ENCODE measurements around the gene DEXI.

Gene DEXI

GRCh38 chr16:10895053-10895946 lies 47.0 kb downstream of the DEXI start:
- peaks cover 67 to 80% (median 71%) of the 10 kb centered on the region in 10 experiments for H3K4me1 ChIP-seq
- peaks cover 13 to 58% (median 40%) of the 10 kb centered on the region in 11 experiments; a peak in 17 of 22 replicates for H4K20me1 ChIP-seq
- peak overlapping the region; percentile 0 to 86 (median 60); a peak in 17 of 22 replicates for H3K4me2 ChIP-seq
- peaks cover 40 to 87% (median 75%) of the 10 kb centered on the region in 11 experiments for H3K36me3 ChIP-seq
- H3K4me3 ChIP-seq, result peak overlapping the region in 1 of 10 experiments; percentile 3; a peak in 2 of 20 replicates
- H3K27ac ChIP-seq, result peak overlapping the region in 2 of 11 experiments; percentile 29 to 48; a peak in 1 of 22 replicates
- H3K9ac ChIP-seq, result no peak overlapping the region
- H3K27me3 ChIP-seq, result no peaks in the 10 kb centered on the region
- TF ChIP-seq Cebpa-rat (IDR thresholded peaks at IDR 0.05), result no peak
- peaks cover 0 to 13% (median 0%) of the 10 kb centered on the region in 11 experiments; a peak in 5 of 22 replicates for H3K9me3 ChIP-seq (replicated peaks in 1 of 11)

- H3K27me3 ChIP-seq, result no peaks in the 10 kb centered on the region
- TF ChIP-seq Cebpa-rat (IDR thresholded peaks at IDR 0.05), result no peak
- H3K9ac ChIP-seq, result peak overlapping the region in 6 of 11 experiments; percentile 55 to 75 (median 66); a peak in 6 of 22 replicates
- H4K20me1 ChIP-seq, result peaks cover 13 to 56% (median 23%) of the 10 kb centered on the region in 11 experiments; a peak in 17 of 22 replicates
- peaks cover 0 to 13% (median 0%) of the 10 kb centered on the region in 11 experiments; a peak in 5 of 22 replicates for H3K9me3 ChIP-seq (replicated peaks in 1 of 11)
- H3K27ac ChIP-seq, result peak overlapping the region in 9 of 11 experiments; percentile 48 to 88 (median 84); a peak in 17 of 22 replicates
- no peak overlapping the region; a peak in 1 of 20 replicates for H3K4me3 ChIP-seq
- peak overlapping the region; percentile 92 to 98 (median 96) for H3K4me2 ChIP-seq
- peaks cover 92 to 100% (median 95%) of the 10 kb centered on the region in 10 experiments for H3K4me1 ChIP-seq
- H3K36me3 ChIP-seq, result peaks cover 15 to 83% (median 51%) of the 10 kb centered on the region in 11 experiments; a peak in 20 of 22 replicates
These were observed 49.4 kb downstream of the DEXI start for GRCh38 chr16:10892782-10893318.

- peaks cover 97 to 100% (median 99%) of the 10 kb centered on the region in 10 experiments for H3K4me1 ChIP-seq
- no peak for TF ChIP-seq Cebpa-rat (IDR thresholded peaks at IDR 0.05)
- H3K4me3 ChIP-seq, result peak overlapping the region in 7 of 10 experiments; percentile 12 to 60 (median 35); a peak in 9 of 20 replicates
- peak overlapping the region; percentile 92 to 98 (median 96) for H3K4me2 ChIP-seq
- no peaks in the 10 kb centered on the region for H3K27me3 ChIP-seq
- peaks cover 7 to 75% (median 16%) of the 10 kb centered on the region in 11 experiments; a peak in 16 of 22 replicates for H4K20me1 ChIP-seq
- peak overlapping the region in 9 of 11 experiments; percentile 2 to 75 (median 70); a peak in 17 of 22 replicates for H3K9ac ChIP-seq
- peaks cover 0 to 75% (median 32%) of the 10 kb centered on the region in 11 experiments; a peak in 18 of 22 replicates for H3K36me3 ChIP-seq
- peak overlapping the region in 9 of 11 experiments; percentile 69 to 88 (median 84); a peak in 18 of 22 replicates for H3K27ac ChIP-seq
- peaks cover 0 to 13% (median 0%) of the 10 kb centered on the region in 11 experiments; a peak in 5 of 22 replicates for H3K9me3 ChIP-seq (replicated peaks in 1 of 11)
These were observed 52.4 kb downstream of the DEXI start for GRCh38 chr16:10889855-10890254.

- Histone ChIP-seq H3K9me3 (replicated peaks in 1 of 11) (peaks cover 0 to 13% (median 0%) of the 10 kb centered on the region in 11 experiments; a peak in 5 of 22 replicates), H3K4me2 (peak overlapping the region; percentile 92 to 98 (median 96)), H4K20me1 (peaks cover 7 to 75% (median 18%) of the 10 kb centered on the region in 11 experiments; a peak in 13 of 22 replicates), H3K9ac (peak overlapping the region; percentile 3 to 75 (median 68); a peak in 21 of 22 replicates), H3K4me1 (peaks cover 99 to 100% (median 100%) of the 10 kb centered on the region in 10 experiments), H3K27me3 (no peaks in the 10 kb centered on the region), H3K4me3 (peak overlapping the region; percentile 3 to 60 (median 36); a peak in 17 of 20 replicates), H3K36me3 (peaks cover 10 to 78% (median 37%) of the 10 kb centered on the region in 11 experiments; a peak in 21 of 22 replicates), H3K27ac (peak overlapping the region; percentile 8 to 88 (median 80); a peak in 20 of 22 replicates)
- no peak for TF ChIP-seq Cebpa-rat (IDR thresholded peaks at IDR 0.05)
These were observed 53.8 kb downstream of the DEXI start for GRCh38 chr16:10888320-10888937.

GRCh38 chr16:10885246-10885645 lies 57.0 kb downstream of the DEXI start:
- Histone ChIP-seq H3K36me3 (peaks cover 21 to 80% (median 40%) of the 10 kb centered on the region in 11 experiments; a peak in 21 of 22 replicates), H4K20me1 (peaks cover 7 to 83% (median 25%) of the 10 kb centered on the region in 11 experiments; a peak in 13 of 22 replicates), H3K4me2 (peak overlapping the region; percentile 92 to 98 (median 96)), H3K9ac (peak overlapping the region in 10 of 11 experiments; percentile 11 to 75 (median 66); a peak in 15 of 22 replicates), H3K4me3 (peak overlapping the region in 5 of 10 experiments; percentile 5 to 32 (median 22); a peak in 3 of 20 replicates), H3K4me1 (peaks cover 99 to 100% (median 100%) of the 10 kb centered on the region in 10 experiments), H3K27me3 (no peaks in the 10 kb centered on the region), H3K27ac (peak overlapping the region; percentile 16 to 88 (median 80); a peak in 20 of 22 replicates), H3K9me3 (replicated peaks in 1 of 11) (no peaks in the 10 kb centered on the region)
- TF ChIP-seq Cebpa-rat (IDR thresholded peaks at IDR 0.05), result peak in 1 of 11 experiments; percentile 12; a peak in 2 of 22 replicates

GRCh38 chr16:10883004-10883403 lies 59.3 kb downstream of the DEXI start:
- peaks cover 81 to 95% (median 88%) of the 10 kb centered on the region in 10 experiments for H3K4me1 ChIP-seq
- H3K27me3 ChIP-seq, result no peaks in the 10 kb centered on the region
- peak overlapping the region in 8 of 11 experiments; percentile 6 to 88 (median 84); a peak in 16 of 22 replicates for H3K27ac ChIP-seq
- 0 out of 20 replicates have a peak overlapping the region, but pooled peaks of 1 of the 10 experiments have one; percentile 1 for H3K4me3 ChIP-seq
- H3K4me2 ChIP-seq, result peak overlapping the region; percentile 92 to 98 (median 96)
- peaks cover 21 to 66% (median 37%) of the 10 kb centered on the region in 11 experiments; a peak in 21 of 22 replicates for H3K36me3 ChIP-seq
- no peaks in the 10 kb centered on the region for H3K9me3 ChIP-seq (replicated peaks in 1 of 11)
- TF ChIP-seq Cebpa-rat (IDR thresholded peaks at IDR 0.05), result no peak
- H3K9ac ChIP-seq, result peak overlapping the region in 4 of 11 experiments; percentile 3 to 39 (median 22); a peak in 2 of 22 replicates
- peaks cover 7 to 67% (median 25%) of the 10 kb centered on the region in 11 experiments; a peak in 13 of 22 replicates for H4K20me1 ChIP-seq

GRCh38 chr16:10881479-10882030 lies 60.7 kb downstream of the DEXI start:
- H3K27ac ChIP-seq, result peak overlapping the region in 10 of 11 experiments; percentile 22 to 88 (median 81); a peak in 20 of 22 replicates
- peak overlapping the region; percentile 67 to 94 (median 90); a peak in 18 of 20 replicates for H3K4me3 ChIP-seq
- TF ChIP-seq Cebpa-rat (IDR thresholded peaks at IDR 0.05), result peak in 1 of 11 experiments; percentile 30; a peak in 1 of 22 replicates
- H3K4me2 ChIP-seq, result peak overlapping the region; percentile 92 to 98 (median 96)
- peaks cover 21 to 55% (median 35%) of the 10 kb centered on the region in 11 experiments; a peak in 21 of 22 replicates for H3K36me3 ChIP-seq
- peaks cover 7 to 53% (median 25%) of the 10 kb centered on the region in 11 experiments; a peak in 13 of 22 replicates for H4K20me1 ChIP-seq
- no peaks in the 10 kb centered on the region for H3K27me3 ChIP-seq
- peak overlapping the region; percentile 46 to 90 (median 86); a peak in 20 of 22 replicates for H3K9ac ChIP-seq
- no peaks in the 10 kb centered on the region for H3K9me3 ChIP-seq (replicated peaks in 1 of 11)
- peaks cover 69 to 93% (median 78%) of the 10 kb centered on the region in 10 experiments for H3K4me1 ChIP-seq

Measured in BLaER1 treated with 17β-estradiol and CSF1 and Interleukin-3, amounts not matched to agents 10 nM and 100 nM (cell line).